Activated CD4-positive, CD25-positive, alpha-beta regulatory T cell treated with anti-CD3 and anti-CD28 coated beads, Interleukin-2, amount 50 U/mL, for 16 hours (primary cell): Measurements from ENCODE around the gene HMCES.
"Not testable (repeated sequence)": the region's sequence is repeated elsewhere in the genome, so short reads cannot be mapped to it uniquely, and the experiment has no call there.

ENCODE experiments used
- DNase-seq: peaks from one replicate; pipeline ENCODE4 v3.0.0-alpha.2; 2020; ENCODE audit warnings: low read depth, low spot score

HMCES gene

DNA sequence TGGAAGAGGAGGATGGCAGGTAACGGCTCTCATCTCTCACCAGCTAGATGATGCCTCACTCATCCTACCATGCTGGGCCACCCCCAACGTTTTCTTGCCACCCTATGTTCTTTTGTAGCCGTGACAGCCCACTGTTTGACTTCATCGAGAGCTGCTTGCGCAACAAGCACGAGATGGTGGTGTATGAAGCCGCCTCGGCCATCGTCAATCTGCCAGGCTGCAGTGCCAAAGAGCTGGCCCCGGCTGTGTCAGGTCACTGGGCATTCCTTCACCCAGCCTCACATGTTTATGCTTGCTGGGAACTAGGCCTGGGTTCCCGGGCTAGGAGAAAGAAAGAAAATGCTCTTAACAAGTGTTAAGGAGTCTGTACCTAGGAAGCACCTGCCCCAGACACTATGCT lies 21.1 kb upstream of the HMCES start:
- no peak for DNase-seq

DNA sequence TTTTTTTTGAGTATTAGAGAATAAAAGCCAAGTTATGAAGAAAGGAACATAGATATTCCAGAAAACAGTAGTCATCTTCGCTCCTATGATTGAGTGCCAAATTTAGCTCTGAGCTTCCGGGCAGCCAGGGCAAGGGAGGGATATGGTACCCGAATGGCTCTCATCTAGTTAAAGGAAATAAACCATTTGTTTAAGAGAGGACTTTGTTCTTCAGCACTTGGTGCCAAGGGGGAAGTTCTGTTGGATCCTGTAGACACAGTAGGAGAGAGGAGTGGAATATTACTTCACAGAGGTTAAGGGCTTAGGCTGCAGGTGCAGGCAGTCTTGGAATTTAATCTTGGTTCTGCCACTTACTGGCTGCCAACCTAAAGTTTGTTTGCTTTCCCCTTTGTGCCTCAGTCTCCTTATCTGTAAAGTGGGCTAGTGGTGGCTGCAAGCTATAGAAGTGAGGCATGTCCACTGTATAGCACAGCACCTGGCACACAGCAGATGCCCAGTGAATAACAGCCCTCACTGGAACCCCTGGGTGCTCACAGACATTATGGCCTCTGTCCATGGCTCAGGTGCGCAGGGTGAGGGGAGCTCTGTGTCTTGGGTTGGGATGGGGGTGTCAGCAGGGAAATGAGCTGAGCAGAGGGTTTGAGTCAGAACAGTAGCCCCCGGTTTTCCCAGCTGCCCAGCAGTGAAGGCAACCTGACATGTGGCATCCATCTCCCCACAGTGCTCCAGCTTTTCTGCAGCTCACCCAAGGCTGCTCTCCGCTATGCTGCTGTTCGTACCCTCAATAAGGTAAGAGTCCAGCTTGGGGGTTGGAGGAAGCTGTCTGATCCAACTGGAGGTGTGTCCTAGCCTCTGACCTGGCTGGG lies 18.8 kb upstream of the HMCES start:
- no peak for DNase-seq

DNA sequence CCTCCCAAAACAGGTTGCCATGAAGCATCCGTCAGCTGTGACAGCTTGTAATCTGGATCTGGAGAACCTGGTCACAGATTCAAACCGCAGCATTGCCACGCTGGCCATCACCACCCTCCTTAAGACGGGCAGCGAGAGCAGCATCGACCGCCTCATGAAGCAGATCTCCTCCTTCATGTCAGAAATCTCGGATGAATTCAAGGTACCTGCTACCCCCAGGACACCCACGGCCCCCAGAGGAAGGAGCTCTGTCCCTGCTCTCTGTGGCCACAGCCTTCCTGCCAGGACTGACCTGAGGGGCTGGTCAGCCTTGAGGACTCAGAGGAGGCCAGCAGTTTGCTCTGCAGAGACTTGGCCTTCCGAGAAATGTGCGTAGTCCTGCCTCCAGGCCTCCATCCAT lies 18.1 kb upstream of the HMCES start:
- DNase-seq, result no peak

- DNase-seq, result no peak
These were observed 16.8 kb upstream of the HMCES start for GRCh38 chr3:129261894-129262293.

DNA sequence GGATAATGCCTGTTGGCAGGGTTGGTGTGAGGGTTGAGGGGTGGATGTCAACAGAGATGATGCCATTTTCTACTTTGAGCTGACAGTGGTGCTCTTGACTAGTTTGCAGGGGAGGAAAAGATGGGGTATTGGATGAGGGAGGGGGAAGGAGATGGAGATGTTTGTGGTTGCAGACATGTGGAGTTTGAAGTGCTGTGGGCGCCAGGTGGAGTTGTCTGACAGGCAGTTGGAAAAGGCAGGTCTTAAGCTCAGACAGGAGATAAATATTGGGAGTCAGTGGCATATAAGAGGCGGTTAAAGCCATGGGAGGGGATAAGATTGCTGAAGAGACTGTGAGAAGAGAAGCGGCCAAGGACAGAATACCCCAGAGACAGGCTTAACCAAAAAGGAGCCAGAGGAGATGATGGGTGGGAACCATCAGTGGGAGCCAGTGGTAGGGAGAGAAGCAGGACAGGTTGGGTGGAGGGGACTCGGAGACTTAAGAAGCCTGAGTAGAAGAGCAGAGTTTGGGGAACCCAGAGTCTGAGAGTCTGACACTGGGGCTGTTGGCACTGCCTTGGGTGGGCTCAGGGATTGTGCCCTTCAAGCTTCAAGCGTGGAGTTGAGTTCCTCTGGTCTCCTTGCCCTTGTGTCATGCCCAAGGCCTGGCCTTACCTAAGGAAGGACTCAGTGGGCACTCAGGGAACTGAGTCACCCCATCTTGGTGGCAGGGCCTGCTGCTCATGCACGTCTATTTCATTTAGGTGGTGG lies 15.3 kb upstream of the HMCES start:
- DNase-seq, result no peak

- DNase-seq, result not testable (repeated sequence)
These were observed 13.7 kb upstream of the HMCES start for GRCh38 chr3:129264994-129265393.

- no peak for DNase-seq
These were observed 12.0 kb upstream of the HMCES start for GRCh38 chr3:129266651-129267050.

DNA sequence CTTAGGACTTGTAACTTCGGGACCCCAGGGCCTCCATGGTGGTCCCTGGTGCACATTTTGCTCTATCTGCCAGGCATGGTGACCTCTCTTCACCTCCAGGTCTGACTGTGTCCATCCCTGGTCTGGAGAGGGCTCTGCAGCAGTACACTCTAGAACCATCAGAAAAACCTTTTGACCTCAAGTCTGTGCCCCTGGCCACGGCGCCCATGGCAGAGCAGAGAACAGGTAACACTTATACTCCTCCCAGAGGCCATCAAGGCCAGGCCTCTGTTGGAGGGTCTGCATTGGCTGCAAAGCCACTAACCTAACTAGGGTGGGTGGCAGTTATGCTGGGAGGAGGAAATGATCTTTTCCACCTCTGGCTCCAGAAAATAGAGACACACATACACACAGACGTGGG lies 10.3 kb upstream of the HMCES start:
- no peak for DNase-seq

GRCh38 chr3:129271674-129272073 lies 7.0 kb upstream of the HMCES start:
- no peak for DNase-seq

DNA sequence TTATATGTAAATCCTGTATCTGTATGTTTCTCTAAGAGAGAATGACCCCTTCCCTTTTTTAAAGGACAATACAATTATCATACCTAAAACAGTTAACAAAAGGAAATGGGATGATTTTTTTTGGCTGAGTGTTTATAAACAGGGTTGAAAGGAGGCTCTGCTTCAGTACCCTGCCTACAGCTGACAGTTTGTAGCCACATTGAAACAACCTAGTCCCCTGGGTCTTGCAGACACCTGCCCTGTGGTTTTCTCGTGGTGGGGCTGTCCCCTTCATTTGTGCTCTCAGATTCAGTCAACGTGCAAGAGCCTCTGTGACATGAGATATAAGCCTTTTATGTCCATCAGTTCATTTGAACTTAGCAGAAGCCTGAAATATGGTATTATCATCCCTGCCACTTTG lies 2.3 kb upstream of the HMCES start:
- DNase-seq, result no peak

DNA sequence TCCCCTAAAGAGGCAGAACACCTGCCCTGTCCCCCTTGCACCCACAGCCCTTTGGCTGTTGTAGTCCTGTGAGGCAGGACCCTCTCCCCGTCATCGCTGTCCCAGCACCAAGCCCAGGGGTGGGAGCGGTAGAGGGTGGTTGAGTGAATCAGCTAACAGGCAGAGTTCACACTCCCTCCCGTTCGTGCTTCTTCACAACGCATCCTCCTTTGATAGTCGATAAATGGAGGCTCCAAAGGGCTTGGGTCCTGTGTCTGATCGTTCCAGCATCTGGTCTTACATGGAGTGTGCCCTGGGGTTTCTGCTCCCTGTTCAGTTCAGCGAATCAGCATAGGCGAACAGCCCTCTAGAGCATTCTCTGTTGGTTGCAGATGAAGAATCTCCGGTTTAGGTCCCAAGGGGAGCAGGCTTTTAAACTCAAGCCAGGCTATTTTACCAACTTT lies 820 bp upstream of the HMCES start:
- DNase-seq, result no peak

DNA sequence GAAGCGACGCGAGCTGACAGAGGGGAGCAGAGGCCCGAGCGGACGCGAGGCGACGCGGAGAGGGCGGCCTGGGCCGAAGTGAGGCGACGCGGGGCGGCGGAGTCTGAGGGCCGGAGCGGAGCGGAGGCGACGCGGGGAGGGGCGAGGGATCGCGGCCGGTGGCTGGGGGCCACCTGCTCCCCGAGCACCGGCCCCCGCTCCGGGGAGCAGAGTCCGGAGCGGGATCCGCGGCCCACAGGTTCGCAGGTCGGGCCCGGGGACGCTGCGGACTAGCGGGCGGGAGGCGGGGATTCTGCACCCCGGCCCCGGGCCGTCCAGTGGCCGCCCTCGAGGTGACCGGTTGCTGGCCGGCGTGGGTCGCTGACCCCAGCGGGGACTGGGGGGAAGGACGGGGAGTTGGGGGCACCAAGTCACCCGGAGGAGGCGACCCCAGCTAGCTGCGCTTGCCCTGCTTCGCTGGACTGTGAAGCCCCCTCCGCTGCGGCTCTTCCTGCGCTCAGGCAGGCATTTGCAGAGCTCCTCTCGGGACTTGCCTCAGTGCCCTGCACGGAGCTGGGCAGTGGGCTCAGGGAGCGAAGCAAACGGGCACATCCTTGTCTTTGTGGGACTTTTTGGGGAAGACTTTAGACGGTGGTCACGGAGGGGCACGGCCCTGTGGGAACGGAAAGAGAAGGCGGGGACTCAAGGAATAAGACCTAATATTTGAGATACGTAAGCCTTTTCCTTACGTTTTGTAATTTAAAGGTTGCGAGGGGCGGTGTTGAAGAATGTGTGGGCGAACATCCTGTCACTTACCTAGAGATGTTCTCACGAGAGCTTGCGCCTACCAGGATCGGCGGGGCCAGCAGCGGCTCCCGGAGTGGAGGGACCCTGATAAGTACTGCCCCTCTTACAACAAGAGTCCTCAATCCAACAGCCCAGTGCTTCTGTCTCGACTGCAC lies 566 bp downstream of the HMCES start:
- peak; percentile 10 for DNase-seq

DNA sequence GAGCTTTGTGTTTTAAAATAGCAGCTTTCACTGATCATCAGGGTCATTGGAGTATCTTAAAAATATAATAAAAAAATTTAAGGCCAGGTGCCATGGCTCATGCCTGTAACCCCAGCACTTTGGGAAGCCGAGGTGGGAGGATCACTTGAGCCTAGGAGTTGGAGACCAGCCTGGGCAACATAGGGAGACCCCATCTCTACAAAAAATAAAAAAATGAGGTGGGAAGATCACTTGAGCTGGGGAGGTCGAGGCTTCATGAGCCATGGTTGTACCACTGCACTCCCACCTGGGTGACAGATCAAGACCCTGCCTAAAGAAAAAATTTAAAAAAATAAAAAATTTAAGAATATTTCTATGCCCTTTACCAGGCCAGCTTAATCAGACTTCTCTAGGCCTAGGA lies 1.5 kb downstream of the HMCES start:
- DNase-seq, result no peak

- no peak for DNase-seq
These were observed 3.1 kb downstream of the HMCES start for GRCh38 chr3:129281726-129282125.

DNA sequence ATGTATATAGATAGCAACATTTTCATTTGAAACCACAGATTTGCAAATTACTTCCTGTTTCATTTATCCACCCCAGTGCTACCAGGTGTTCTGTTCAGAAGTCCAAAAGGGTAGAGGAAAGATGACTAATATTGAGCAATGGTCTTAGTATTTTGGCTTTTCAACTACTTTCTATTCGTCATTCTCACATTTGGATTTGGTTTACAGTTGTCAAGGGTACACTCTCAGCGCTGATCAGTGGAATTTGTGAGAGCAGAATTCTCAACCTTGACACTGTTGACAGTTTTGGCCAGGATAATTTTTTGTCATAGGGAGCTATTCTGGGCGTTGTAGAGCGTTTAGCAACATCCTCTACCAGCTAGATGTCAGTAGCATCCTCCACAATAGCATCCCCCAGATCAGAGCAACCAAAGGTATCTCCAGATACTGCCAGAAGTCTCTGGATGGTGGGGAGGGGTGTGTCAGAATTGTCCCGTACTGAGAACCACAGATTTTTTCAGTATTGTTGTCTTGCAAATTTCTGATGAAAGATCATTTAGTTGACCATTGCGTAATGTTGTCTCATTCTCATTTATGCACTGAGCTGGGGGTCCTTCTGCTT lies 4.2 kb downstream of the HMCES start:
- no peak for DNase-seq

DNA sequence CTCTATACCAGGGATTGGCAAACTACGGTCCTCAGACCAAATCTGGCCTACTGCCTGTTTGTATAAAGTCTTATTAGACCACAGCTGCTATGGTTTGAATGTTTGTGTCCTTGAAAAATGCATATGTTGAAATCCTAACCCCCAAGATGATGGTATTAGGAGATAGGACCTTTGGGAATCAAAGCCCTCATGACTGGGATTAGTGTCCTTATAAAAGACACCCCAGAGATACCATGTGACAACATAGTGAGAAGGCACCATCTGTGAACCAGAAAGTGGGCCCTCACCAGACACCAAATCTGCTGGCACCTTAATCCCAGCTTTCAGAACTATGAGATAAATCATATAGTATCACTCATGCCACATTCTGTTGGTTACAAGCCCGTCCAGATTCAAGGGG lies 7.4 kb downstream of the HMCES start:
- no peak for DNase-seq

DNA sequence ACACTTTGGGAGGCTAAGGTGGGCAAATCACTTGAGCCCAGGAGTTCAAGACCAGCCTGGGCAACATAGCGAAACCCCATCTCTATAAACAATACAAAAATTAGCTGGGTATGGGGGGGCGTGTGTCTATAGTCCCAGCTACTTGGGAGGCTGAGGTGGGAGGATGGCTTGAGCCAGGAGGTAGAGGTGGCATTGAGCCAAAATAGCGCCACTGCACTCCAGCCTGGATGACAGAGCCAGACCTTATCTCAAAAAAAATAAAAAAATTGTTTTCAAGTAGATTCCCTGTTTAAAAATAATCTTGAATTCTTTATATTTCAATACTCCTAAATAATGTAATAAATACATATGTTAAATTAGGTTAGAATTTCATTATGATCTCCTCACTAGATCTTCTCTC lies 9.8 kb downstream of the HMCES start:
- DNase-seq, result no peak

DNA sequence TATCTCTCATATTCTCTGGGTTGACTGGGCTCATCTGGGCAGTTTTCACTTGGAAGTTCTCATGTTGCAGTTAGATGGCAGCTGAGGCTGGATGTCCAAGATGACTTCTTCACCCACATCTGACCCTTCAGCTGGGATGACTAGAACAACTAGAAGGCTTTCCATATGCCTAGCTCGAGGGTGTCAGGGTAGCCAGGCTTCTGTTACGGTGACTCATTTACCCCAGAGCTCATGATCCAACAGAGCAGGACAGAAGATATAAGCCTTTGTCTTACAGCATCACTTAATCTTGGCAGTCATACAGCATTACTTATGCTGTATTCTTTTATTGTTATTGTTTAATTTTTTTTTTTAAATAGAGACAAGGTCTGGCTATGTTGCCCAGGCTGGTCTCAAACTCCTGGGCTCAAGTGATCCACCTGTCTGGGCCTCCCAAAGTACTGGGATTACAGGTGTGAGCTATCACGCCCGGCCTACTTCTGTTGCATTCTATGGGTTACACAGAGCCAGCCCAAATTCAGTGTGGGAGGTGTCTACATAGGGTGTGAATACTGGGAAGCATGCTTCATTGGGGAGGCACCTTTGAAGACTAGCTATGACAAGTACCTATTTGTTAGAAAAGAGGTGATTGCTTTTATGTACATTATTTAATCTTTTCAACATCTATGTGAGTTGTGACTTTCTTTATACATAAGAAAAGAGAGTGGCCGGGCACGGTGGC lies 10.7 kb downstream of the HMCES start:
- DNase-seq, result no peak

DNA sequence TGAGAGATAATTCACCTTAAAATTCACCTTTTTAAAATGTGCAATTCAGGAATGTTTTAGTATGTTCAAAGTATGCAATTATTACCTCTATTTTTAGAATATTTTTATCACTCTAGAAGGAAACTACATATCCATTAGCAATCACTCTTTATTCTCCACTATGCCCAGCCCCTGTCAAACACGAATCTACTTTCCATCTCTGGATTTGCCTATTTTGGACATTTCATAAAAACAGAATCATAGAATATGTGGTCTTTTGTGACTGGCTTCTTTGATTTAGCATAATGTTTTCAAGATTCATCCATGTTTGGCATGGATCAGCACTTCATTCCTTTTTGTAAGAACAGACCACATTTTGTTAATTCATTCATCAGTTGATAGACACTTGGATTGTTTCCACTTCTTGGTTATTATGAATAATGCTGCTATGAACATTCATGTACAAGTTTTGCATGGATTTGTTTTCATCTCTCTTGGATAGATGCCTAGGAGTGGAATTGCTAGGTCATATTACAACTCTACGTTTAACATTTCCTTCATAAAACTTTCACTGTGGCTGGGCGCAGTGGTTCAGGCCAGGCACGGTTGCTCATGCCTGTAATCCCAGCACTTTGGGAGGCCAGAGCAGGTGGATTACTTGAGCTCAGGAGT lies 12.7 kb downstream of the HMCES start:
- no peak for DNase-seq

- no peak for DNase-seq
These were observed 16.6 kb downstream of the HMCES start for GRCh38 chr3:129295286-129295685.
